DMS53 (cell line): ENCODE measurements around the gene RGS9.

ENCODE experiments used
- DNase-seq: peaks from one replicate; lab custom pipeline; 2025; lab: John Stamatoyannopoulos, UW

The RGS9 gene

DNA sequence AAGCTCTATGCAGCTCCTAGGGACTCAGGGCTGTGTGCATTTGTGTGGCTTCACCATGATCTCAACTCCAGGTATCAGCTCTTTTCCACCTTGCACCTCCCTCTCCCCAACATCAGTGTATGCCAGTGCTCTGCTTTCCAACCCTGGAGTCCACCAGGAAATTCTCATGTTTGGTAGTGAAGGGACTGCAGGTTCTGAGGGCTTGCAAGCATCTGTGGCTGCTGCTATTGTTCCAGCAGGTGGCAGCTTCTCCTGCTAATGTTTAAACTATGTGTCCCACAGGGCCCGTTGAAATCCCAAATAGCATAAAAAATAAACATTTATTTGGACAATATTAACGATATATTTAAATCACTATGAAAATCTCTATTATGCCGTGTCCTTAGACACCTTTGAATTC, 82.0 kb downstream of the RGS9 start:
- DNase-seq, result peak; percentile 40

- DNase-seq, result no peak
Observed at GRCh38 chr17:65219707-65220106, 82.5 kb downstream of the RGS9 start.

DNA sequence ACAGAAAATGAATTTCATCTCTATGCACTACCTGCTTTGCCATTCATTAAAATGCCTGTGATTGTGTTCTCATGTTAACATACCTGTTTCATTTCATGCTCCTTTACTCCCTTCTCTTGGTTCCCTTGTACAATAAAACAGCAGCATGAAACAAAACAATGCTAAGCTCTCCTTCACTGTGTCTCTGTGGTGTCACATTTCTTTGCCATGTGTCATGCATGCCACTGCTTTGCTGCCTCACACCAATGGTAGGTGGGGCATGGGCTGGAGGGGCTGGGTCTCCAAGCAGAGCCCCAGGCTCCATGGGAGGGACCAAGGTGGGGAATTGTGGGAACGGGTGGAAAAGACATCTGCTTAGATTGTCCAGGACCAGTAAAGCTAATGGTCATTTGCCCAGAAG, 83.6 kb downstream of the RGS9 start:
- DNase-seq, result no peak

DNA sequence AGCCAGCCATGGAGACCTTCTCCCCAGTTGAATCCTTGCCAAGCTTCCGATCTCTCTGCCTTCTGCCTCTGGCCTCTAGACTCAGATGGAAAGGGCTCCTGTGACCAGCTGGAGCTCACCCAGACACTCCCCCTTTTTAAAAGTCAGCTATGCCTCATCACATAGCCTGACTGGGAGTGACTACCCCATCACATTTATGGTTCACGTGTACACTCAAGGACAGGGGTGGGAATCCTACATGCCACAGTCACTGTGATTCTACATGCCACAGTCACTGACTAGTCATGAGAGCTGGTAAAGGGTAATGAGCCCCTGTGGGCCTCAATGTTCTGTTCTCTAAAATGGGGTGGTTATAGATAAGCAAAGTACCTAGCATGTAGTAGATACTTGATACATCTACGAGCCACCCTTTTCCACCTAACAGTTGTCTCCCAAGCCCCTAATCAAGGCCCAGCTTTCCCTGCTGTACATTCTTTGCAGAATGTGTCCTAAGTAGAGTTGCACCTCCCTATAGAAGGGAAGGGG, 85.1 kb downstream of the RGS9 start:
- DNase-seq, result no peak

- DNase-seq, result no peak
Observed at GRCh38 chr17:65225061-65225460, 87.9 kb downstream of the RGS9 start.

DNA sequence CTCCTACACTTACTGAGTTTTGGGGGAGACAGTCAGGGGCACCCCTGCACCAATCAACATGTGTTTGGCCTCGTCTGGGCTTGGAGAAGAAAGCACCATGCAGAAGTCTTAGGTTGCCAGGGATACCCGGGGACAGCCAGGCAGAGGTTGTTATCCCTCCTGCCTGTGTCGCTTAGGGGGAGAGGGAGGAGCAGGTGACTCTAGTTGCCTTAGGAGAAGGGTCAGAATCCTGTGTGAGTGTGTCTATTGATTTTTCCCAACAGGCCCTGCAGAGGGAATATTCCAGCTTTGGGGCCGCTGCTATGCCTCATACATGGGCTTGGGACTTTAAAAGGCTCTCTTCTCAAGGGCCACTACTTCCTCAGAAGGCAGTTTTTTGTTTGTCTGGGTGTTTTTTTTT, 89.1 kb downstream of the RGS9 start:
- no peak for DNase-seq

DNA sequence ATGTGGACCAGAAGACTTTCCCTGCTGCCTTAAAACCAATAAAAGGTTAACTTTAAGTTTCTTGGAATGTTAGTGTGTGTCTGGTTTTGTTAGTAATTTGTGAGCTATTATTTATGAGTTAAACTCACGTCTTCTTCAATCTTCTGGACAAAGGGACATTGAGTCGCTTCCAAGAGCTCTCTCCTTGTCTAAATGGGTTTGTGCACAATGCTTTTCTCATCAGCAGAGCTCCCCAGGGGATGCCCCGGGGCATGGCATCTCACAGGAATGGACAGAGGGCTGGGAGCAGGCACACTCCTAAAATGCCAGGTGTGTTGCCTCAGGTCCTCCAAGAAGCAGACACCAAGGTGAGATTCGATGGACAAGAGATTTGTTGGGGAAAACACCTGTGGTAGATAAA, 90.5 kb downstream of the RGS9 start:
- no peak for DNase-seq

GRCh38 chr17:65228287-65228686, 91.1 kb downstream of the RGS9 start:
- DNase-seq, result no peak

- peak; percentile 17 for DNase-seq
Observed at GRCh38 chr17:65228734-65229620, 91.8 kb downstream of the RGS9 start.

GRCh38 chr17:65229621-65229995, 92.4 kb downstream of the RGS9 start:
- DNase-seq, result no peak

GRCh38 chr17:65230040-65230439, 92.9 kb downstream of the RGS9 start:
- peak; percentile 10 for DNase-seq

DNA sequence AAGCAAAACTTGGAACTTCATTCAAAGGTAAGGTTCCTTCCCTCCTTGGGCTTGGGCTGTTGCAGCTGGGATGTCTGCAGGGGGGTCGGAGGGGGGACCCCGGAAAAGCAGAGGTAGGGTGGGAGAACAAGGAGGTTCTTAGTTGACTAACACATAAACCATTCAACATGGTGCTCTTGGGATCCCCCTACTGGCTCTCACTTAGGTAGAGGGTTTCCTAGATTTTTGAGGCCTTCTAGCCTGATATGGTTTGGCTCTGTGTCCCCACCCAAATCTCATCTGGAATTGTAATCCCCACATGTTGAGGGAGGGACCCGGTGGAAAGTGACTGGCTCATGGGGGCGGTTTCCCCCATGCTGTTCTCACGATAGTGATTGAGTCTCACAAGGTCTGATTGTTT, 93.9 kb downstream of the RGS9 start:
- DNase-seq, result no peak

DNA sequence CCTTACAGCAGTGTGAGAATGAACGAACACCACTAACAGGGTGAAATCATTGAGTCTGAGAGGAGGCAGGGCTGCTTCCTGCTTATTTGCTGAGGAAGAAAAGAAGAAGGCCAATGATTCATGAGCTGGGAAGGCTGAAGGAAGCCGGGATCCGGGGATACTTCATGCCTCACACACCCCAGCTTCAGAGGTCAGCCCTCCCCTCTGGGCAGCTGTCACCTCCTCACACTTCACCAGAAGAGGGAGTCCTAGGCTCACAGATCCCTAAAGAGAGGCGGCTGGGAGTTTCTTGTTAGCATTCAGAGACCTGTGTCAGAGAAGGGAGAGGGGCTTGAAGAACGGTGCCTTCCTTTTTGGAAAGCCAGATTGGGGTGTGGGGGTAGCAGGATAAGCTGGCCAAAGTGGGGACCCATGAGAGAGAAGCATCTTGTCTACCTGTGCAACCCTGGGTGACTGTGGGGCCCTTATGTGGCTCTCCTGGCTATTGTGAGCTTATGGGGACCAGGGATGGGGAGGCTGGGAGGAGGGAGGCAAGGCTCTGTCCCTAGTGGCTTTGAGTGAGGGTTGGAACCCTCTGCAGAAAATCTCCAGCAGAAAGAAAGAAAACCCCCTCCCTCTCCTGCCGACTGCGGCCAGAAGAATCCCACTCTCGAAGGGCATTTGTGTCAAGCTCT, 94.6 kb downstream of the RGS9 start:
- DNase-seq, result peak; percentile 72

- DNase-seq, result no peak
Observed at GRCh38 chr17:65235284-65235683, 98.1 kb downstream of the RGS9 start.

GRCh38 chr17:65236321-65236720, 99.2 kb downstream of the RGS9 start:
- no peak for DNase-seq

GRCh38 chr17:65243838-65244625, 106.9 kb downstream of the RGS9 start:
- DNase-seq, result peak; percentile 10

DNA sequence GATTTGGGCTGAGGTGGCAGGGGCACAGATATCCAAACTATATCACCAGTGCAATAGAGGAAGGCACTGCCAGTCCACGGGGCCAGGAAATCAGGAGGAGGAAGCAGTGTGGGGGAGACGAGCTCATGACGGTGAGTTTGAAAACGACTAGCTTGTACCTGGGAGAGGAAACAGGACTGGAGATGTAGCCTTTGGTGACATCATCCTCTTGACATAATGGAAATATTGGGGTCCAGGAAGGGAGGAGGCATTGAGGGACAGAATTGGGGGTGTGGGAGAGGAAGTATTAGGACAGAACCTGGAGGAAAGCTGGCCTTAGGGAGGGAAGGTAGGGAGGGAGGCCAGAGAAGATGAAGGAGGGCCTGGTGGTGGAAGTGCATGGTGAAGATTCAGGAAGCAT, 109.1 kb downstream of the RGS9 start:
- no peak for DNase-seq

- DNase-seq, result no peak
Observed at GRCh38 chr17:65249774-65250173, 112.6 kb downstream of the RGS9 start.

DNA sequence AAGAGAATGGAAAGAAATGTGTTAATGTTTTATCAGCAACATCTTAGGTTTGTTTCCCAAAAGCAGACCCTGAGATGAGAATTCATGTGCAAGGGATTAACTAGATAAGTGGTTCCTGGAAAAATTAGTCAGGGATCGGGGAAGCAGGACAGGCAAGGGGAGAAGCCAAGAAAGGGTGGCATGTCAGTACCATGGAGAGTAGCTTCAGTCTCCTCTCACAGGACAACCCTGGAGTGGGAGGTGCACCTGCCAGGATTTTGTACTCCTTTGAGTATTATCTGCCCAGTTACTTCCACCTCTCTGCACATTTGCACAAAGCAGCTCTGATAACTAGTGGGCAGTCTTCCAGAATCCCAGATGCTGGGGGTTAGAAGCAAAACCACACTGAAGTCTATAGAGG, 117.0 kb downstream of the RGS9 start:
- no peak for DNase-seq

- DNase-seq, result no peak
Observed at GRCh38 chr17:65259281-65259680, 122.1 kb downstream of the RGS9 start.

GRCh38 chr17:65259696-65260485, 122.7 kb downstream of the RGS9 start:
- no peak for DNase-seq

- DNase-seq, result no peak
Observed at GRCh38 chr17:65260626-65261025, 123.5 kb downstream of the RGS9 start.
